ENCODE data around the gene SBSN.

- TF ChIP-seq POLR2A (IDR thresholded peaks at IDR 0.05), result no peak
- no peak for TF ChIP-seq CTCF (IDR thresholded peaks at IDR 0.05)
- no peak for TF ChIP-seq EP300 (IDR thresholded peaks at IDR 0.05)
Observed at GRCh38 chr19:35519291-35519690, 8.8 kb downstream of the SBSN start.

All from ovary (tissue), 3 donors.